ENCODE results near the gene GNG12.

The GNG12 gene

GRCh38 chr1:67710417-67710816 lies 122.8 kb downstream of the GNG12 start:
- DNase-seq (ENCODE audit: insufficient read length, low spot score) (no peak), FAIRE-seq (peak; percentile 23)
- TF ChIP-seq POLR2A (IDR thresholded peaks at IDR 0.05; ENCODE audit: low read depth, low read length), result no peak

DNA sequence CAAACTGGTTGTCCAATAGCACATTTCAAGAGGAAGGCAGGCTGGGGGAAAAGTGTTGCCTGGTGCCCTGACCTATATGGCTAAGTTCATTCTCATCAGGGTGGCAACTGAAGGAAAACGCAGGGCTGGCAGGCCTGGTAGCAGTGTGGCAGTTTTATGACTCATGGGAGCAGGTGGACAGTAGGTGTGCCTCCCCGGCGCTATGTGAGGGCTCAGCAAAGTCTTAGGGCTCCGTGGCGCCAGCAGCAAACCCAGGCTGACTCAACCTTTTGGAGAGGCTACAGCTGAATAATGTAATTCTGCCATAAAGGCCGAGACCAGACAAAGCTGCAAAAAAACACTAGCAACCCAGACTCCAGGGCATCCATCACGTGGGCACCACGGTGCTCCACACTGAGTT lies 124.7 kb downstream of the GNG12 start:
- DNase-seq (ENCODE audit: insufficient read length, low spot score) (peak; percentile 56), FAIRE-seq (peak; percentile 89)
- TF ChIP-seq POLR2A (IDR thresholded peaks at IDR 0.05; ENCODE audit: low read depth, low read length), result no peak

DNA sequence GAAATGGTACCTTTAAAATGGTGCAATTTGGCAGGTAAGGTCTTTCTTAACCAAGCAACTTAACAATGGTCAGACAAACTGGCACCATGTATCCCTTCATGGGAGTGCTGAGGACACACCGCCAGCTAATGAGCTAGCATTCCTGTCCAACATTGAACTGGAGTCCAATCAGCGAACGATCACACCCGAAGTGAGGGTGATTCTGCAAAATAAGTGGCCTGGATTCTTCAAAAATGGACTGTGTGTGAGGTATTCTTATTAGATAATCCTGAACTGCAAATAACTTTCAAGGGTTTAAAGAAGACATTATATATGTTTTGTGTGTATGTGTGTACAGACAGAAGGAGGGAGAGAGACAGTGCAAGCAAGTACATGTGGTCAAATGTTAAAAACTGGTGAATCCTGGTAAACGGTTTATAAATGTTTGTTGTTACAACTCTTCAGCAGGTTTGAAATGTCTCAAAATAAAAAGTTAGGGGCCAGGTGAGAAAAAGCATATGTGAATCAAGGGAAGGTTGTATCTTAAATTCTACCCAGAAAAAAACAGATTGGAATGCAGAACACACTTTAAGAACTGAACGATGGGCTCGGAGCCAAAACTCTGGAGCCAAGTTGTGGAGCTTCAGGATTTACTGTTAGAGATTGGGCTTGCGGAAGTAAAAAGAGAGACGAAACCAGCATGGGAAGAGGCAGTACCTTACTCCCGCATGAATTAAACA lies 127.4 kb downstream of the GNG12 start:
- TF ChIP-seq POLR2A (IDR thresholded peaks at IDR 0.05; ENCODE audit: low read depth, low read length), result no peak
- FAIRE-seq (no peak), DNase-seq (ENCODE audit: insufficient read length, low spot score) (no peak)

GRCh38 chr1:67704351-67704750 lies 128.9 kb downstream of the GNG12 start:
- DNase-seq (ENCODE audit: insufficient read length, low spot score) (no peak), FAIRE-seq (no peak)
- TF ChIP-seq POLR2A (IDR thresholded peaks at IDR 0.05; ENCODE audit: low read depth, low read length), result no peak

GRCh38 chr1:67701876-67702275 lies 131.4 kb downstream of the GNG12 start:
- FAIRE-seq, result no peak

DNA sequence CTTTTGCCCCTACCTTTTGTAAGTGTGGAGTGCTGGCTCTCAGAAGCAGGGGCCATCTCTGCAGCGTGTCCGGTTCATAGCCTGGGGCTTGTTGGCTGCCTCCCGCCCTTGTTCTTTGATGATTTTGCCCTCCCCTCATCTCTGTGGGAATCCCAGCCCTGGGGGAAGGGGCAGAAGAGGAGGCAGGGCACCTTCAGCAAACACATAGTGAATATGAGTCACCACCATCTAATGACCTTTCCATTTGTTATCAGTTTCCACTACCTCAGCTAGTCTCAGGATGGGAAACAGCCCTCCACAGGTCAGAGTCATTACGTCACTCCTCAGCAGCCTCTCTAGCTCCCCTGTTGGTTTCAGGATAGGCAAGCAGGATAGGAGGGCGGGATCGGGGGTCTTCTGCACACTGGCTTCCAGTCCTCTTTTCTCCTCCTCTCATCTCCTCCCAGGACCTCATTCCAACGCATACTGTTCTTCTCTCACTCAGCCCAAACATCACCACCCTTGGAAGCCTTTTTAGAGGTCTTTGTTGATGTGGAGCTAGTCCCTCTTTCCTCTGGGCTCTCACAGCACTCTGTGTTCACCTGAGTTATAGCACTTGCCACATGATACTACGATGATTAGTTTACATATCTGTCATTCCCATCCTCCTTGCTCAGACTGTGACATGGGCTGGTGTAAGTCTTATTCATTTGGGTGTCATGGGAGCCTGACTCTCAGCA lies 132.4 kb downstream of the GNG12 start:
- TF ChIP-seq POLR2A (IDR thresholded peaks at IDR 0.05; ENCODE audit: low read depth, low read length), result no peak
- DNase-seq (ENCODE audit: insufficient read length, low spot score), result no peak
- peak; percentile 58 for FAIRE-seq

More at GRCh38 chr1:67701876-67702275, 131.4 kb downstream of the GNG12 start:
- no peak for TF ChIP-seq POLR2A (IDR thresholded peaks at IDR 0.05; ENCODE audit: low read depth, low read length)
- DNase-seq (ENCODE audit: insufficient read length, low spot score), result no peak

DNA sequence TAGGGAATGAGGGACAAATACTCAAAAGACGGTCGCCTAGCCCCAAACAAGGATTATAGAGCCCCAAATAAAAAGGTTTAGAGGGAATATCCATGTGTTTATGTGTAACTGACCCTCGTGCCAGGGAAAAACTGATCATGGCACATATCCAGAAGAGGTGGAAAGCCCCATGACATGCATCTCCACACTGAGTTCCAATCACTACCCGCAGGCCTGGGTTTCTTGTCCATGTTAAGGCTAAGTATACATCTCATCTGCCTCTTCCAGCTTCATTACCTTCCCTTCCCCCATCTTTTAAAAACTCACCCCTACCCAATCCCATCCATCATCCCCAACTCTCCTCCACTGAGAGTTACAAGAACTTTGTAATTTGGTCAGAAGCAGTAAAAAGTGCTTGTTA lies 133.0 kb downstream of the GNG12 start:
- DNase-seq (ENCODE audit: insufficient read length, low spot score), result no peak
- no peak for TF ChIP-seq POLR2A (IDR thresholded peaks at IDR 0.05; ENCODE audit: low read depth, low read length)
- FAIRE-seq, result no peak

DNA sequence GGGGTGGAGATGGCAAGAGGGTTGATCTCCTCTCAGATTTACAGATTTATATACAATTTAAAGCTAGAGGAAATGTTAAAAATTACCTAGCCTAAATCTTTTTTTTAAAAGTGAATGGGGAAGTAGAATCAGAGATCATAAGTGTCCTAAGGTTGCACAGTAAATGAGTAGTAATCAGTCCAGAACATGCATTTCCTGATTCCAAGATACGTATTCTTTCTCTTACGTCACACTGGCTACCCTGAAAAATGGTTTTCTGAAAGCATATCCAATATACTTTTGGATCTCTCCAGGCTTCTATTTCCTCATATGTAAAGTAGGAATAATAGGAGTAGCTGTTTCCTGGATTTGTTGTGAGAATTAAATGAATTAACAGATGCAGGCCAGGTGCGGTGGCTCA lies 136.6 kb downstream of the GNG12 start:
- FAIRE-seq (no peak), DNase-seq (ENCODE audit: insufficient read length, low spot score) (no peak)
- TF ChIP-seq POLR2A (IDR thresholded peaks at IDR 0.05; ENCODE audit: low read depth, low read length), result no peak

DNA sequence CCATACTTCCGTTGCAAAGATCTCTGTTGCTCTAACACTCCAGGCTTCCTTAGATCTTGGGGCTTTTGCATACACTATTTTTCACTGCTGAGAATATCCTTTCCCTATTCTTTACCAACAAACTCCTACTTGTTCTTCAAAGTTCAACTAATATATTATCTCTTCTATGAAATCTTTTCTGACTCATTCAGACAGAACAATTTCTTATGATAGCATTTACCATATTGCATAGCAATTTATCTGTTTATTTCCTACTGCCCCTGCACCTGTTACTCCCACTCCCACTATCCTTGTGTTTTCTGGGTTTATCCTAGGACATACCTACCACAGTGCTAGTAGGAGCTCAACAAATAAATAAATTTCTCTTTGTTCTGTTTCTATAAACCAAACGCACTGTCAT lies 137.3 kb downstream of the GNG12 start:
- TF ChIP-seq POLR2A (IDR thresholded peaks at IDR 0.05; ENCODE audit: low read depth, low read length), result no peak
- DNase-seq (ENCODE audit: insufficient read length, low spot score) (no peak), FAIRE-seq (no peak)

- FAIRE-seq, result peak; percentile 72
- no peak for TF ChIP-seq POLR2A (IDR thresholded peaks at IDR 0.05; ENCODE audit: low read depth, low read length)
- DNase-seq (ENCODE audit: insufficient read length, low spot score), result no peak
Observed at GRCh38 chr1:67691712-67692111, 141.6 kb downstream of the GNG12 start.

DNA sequence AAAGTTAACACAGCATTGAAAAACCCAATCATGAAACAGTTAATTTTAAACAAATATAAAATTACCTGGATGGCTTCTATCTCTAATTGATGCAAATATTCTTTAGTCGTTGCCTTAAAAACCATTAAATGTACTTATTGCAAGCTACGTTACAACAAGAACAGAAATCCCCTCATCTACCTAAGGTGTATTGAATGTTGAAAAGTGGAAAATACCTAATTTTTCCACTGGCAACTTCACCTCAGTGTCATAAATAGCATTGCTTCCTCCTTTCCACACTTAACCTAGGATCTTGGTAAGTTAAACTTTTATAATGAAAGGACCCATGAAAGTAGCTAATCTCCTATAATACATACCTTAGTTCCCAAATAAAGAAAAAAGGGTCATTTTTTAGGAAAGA lies 142.9 kb downstream of the GNG12 start:
- no peak for TF ChIP-seq POLR2A (IDR thresholded peaks at IDR 0.05; ENCODE audit: low read depth, low read length)
- FAIRE-seq, result no peak
- no peak for DNase-seq (ENCODE audit: insufficient read length, low spot score)

GRCh38 chr1:67690018-67690363 lies 143.3 kb downstream of the GNG12 start:
- no peak for FAIRE-seq
- no peak for TF ChIP-seq POLR2A (IDR thresholded peaks at IDR 0.05; ENCODE audit: low read depth, low read length)

DNA sequence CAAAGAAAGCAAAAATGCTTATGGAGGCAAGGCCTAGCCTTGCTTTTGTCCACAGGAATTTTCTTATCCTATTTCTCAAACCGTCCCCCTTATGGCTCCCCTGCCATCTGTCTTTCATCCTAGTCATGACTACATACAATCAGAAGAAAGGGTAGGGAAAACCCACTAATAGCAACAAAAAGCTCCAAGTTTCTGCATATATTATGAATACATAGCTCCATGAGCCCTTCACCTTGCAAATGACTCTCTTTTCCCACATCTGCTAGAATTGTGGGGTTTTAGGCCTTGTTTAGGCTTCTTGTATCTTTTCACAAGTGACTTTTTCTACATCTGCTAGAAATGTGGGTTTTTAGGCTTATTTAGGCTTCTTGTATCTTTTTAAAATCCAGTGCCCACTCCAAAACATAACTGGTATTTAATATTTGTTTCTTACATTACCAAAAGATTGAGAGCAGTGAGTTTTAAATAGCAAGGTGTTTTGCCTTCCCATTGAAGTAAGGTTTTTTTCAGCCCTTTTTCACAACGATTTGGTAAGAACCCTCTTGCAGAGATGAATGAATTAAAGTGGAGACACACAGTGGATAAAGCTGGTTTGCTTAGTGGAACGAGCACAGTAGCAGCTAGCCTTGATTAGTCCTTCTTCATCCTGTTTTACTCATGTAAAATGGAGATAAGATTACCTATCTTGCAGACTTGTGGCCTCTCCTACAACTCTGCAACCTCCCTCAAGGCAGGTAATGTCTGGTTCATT lies 143.8 kb downstream of the GNG12 start:
- DNase-seq (ENCODE audit: insufficient read length, low spot score) (no peak), FAIRE-seq (no peak)
- TF ChIP-seq POLR2A (IDR thresholded peaks at IDR 0.05; ENCODE audit: low read depth, low read length), result no peak

More at GRCh38 chr1:67690018-67690363, 143.3 kb downstream of the GNG12 start:
- DNase-seq (ENCODE audit: insufficient read length, low spot score), result no peak

- DNase-seq (ENCODE audit: insufficient read length, low spot score) (no peak), FAIRE-seq (no peak)
- no peak for TF ChIP-seq POLR2A (IDR thresholded peaks at IDR 0.05; ENCODE audit: low read depth, low read length)
Observed at GRCh38 chr1:67688526-67689219, 144.6 kb downstream of the GNG12 start.
